NCI-H1694 (cell line): ENCODE measurements around the gene SORCS2.

Experiments
- DNase-seq: peaks from one replicate; lab custom pipeline; 2025; lab: John Stamatoyannopoulos, UW

Gene SORCS2

GRCh38 chr4:7733801-7734650, 541.7 kb downstream of the SORCS2 start:
- no peak for DNase-seq

DNA sequence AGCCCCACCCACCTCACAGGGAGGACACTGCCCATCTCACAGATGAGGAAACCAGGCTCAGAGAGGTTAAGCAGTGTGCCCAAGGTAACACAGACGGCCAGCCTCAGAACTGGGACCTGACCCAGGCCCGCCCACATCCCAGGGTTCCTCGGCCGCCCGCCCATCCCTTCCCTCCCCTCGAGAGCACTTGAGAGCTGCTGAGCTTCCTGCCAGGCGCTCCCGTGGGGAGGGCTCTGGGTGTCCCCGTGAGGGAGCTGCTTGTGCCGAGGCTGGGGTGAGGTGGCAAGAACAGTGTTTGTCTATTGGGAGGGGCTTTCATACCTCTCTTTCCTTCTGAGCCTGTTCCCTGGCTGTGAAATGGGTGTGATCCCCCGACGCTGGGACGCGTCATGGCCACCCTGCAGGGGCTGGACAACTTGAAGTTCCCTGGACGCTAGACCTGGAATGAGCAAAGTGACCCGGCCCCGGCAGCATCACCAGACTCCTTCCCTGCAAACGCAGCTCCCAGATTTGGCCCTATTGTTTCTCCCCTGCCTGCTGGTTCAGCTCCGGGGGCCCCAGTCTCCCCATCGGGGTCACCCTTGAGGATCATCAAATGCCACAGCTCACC, 542.4 kb downstream of the SORCS2 start:
- DNase-seq, result no peak

- no peak for DNase-seq
Measured at GRCh38 chr4:7735395-7735794, 543.1 kb downstream of the SORCS2 start.

GRCh38 chr4:7735961-7736360, 543.6 kb downstream of the SORCS2 start:
- DNase-seq, result no peak

DNA sequence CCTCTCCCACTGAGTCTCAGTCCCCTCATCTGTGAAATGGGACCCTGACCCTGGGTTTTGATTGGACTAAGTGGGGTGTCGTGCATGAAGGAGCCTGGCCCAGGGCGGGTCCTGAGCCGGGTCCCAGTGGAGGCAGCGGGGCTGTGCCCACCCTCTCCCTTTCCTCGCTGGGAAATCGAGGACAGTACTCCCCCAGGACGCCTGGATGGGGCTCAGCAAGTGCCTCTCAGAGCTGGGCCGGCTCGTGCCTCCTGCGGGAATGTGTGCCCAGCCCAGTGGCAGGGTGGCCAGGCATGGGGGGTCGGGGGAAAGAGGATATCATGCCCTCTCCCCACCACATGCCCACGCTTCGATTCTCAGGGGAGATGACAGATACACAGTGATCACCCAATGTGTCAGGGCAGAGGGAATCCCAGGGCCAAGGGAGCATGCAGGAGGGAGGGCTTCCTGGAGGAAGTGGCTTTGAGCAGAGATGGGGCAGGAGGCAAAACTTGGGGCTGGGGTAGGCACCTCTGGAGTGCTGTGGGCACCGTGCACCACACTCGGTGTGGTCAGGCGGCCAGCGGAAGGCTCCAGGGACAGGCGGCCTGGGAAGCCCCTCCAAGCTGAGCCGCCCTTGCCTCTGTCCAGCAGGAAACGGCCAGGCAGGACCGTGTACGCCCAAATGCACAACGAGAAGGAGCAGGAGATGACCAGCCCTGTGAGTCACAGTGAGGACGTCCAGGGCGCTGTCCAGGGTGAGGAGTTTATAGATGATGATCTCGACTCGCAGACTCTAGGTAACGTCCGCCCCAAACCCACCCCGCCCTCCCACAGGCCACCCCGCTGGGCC, 544.3 kb downstream of the SORCS2 start:
- DNase-seq, result no peak

DNA sequence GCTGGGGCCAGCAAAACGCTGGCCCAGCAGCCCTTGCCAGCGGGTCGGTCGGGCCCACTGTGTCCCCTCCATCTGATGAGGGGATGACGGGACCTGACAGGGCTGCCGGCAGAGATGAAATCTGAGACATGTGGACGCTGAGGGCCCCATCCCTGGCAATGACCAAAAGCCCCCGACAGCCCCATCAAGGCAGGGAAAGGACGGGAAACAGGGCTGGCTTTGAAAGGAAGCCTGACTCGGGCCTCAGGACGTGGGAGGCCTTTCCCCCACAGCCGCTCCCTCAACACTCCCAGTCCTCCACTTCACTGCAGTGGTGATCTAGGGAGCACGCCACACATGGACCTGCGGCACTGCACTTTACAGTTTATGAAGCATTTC, 544.9 kb downstream of the SORCS2 start:
- DNase-seq, result no peak

- no peak for DNase-seq
Measured at GRCh38 chr4:7737752-7738457, 545.6 kb downstream of the SORCS2 start.

DNA sequence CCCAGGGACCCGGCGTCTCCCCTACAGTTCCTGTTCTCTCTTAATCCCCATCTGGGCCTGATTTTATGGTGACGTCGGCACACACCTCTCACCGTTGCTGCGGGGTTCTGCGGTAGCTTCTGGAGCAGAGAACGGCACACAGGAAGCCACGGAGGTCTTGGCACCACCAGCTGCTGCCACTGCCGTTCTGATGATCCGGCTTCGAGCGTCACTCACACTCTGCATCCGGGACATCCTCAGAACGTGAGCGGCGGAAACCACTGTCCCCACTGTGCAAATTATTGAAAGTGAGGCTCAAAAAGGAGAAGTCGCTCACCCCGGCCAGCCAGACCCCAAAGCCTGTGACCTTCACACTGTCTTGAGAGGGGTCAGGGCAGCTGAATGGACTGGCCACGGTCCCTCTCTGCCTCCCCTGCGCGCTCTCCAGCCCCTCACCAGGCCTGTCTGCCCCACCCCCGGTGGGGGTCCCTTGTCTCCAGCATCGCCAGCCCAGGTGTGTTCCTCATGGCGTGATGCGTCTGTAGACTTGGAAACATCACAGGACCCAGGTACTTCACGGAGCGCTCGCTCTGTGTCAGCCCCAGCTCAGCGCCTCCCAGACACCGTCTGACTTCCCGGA, 546.2 kb downstream of the SORCS2 start:
- no peak for DNase-seq

DNA sequence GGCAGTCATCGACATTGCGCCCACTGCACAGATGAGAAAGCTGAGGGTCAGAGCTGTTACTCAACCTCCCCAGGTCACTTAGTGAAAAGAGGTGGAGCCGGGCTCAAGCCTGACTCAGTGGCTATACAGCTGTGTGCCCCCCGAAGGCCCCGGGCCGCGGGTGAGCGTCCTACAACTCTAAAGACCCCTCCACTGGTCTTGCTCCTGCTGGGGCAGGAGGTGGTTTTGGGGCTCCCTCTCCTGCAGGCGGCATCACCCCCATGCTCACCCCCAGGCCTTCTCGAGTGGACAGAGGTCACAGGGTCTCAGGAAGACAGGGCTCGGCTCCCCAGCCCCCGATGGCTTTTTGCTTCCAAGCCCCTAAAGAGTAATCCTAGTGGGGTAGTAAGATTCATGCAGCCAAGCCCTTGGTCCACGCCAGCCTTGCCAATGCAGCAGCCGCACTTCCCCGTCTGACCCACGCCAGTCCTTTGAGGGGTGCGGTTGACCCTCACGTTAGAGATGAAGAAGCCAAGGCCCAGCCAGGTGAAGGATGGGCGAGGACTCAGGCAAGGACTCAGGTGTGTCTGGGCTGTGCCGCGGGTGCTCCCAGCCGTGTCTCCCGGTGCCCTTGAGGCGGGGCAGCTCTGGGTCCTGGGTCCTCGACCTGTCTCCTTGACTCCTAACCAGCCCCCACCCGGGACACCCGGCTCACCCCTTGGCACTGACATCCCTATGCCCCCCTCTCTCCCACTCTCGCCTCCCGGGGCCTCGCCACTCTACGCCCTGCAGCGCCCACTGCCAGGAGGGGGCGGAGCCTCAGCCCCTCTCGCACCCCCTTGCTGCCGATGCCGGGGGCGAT, 547.0 kb downstream of the SORCS2 start:
- DNase-seq, result no peak

DNA sequence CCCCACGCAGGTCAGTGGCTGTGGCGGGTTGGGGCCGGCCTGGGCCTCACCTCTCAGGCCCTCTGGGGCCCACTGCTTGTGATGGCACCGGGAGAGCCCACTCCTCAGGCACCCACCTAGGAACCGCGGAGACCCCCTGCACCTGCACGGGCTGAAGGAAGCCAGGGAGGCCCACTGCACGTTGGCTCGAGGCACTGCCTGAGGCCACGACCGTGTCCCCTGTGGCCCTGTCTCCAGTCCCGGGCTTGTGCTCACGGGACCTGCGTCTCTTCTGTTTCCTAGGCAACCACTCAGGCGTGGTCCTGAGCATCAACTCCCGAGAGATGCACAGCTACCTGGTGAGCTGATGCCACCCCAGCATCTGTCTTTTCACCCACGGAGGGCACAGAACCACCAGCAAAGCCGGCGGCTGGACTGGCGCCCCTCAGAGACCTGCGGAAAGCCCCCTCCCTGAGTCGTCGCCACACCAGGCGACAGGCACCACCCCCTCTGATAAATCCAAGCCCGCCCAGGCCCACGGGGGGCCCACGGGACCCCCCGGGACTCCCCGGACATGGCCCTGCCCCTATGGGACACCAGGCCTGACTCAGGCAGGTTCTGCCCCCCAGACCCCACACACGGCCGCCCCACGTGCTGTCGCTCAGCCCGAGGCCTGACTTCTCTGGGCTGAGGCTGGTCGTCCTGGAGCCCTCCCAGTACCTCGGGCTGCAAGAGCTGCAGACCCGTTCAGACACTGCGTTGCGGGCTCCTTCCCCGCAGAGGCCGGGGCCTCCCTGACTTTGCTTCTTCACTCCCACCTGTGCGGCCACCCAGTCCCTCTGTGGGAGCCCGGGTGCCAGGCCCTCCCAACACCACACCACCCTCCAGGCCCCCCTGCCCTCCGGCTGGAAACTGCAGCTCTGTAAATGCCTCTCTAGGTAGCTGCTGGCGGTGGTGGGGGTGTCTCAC, 547.9 kb downstream of the SORCS2 start:
- DNase-seq, result no peak

GRCh38 chr4:7740866-7741525, 548.7 kb downstream of the SORCS2 start:
- no peak for DNase-seq

GRCh38 chr4:7741946-7742806, 549.8 kb downstream of the SORCS2 start:
- no peak for DNase-seq

GRCh38 chr4:7742807-7743280, 550.5 kb downstream of the SORCS2 start:
- DNase-seq, result no peak

DNA sequence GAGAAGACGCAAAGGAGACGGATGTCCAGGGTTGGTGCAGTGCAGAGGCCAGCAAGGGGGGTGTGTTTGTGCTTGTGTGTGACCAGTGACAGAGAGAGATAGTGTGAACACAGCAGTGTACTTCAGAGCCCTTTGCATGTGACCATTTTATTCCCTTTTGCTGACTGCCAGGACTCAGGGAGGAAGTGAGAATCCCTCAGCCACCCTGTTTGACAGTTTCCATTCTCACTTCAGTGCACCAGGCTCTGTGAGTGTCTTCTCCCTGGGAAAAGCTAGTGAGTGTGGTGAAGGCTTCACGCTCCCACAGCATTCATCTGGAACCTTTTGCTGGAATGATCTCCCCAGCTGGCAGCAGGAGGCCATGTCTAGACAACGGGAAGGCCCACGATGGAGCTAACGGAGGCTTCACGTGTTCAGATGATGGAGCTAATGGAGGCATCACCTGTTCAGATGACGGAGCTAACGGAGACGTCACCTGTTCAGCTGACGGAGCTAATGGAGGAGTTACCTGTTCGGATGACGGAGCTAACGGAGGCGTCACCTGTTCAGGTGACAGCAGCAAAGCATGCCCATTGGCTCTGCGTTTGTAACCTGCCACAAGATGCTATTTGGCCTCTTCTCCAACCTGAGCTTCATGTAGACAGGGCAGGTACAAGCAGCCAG, 551.9 kb downstream of the SORCS2 start:
- no peak for DNase-seq

- no peak for DNase-seq
Measured at GRCh38 chr4:7745301-7745885, 553.1 kb downstream of the SORCS2 start.

DNA sequence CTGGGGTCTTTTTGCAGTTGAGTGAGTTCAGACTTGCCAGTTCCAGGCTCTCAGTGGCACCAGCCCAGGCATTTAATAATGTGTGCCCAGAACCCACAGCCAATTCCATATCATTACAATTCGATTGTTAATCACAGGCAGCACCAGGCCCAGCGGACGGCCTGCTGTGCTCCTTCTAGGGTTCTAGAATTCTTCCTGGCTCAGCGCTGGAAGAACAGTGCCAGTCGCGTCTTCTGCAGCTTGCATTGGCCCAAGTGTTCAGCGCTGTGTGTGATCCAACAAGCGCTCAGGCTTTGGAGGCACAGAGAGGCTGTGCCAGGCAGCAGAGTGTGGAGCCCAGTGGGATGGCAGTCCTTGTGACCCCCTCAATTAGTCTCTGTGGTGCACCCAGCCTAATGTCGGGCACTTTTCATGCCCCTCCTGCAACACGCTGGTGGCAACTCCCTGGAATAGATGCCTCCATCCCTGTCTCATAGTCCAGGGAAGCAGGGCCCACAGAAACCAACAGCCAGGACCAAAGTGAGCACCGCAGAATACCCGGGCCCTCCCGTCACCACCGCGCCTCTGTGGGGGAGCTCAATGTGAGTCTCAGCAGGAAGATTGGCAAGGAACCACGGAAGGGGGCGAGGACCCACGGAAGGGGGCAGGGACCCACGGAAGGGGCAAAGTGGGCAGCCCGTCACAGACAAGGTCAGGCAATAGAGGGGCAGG, 554.2 kb downstream of the SORCS2 start:
- no peak for DNase-seq

GRCh38 chr4:7747062-7747385, 554.7 kb downstream of the SORCS2 start:
- no peak for DNase-seq
